HEK293T (cell line): ENCODE data around the gene GJD3.

Source experiments
- CTCF ChIA-PET: fragments of 350-600 bp; formaldehyde crosslinking; extraction: SDS; loops from one replicate; lab custom pipeline; 2021; ENCODE audit warnings: antibody characterized with exemption, inconsistent platforms; lab: Yijun Ruan, JAX
- POLR2A ChIA-PET: fragments of 350-600 bp; formaldehyde crosslinking; extraction: SDS; loops from one replicate; lab custom pipeline; 2020; ENCODE audit warnings: antibody characterized with exemption, inconsistent platforms; lab: Yijun Ruan, JAX
- DNase-seq: peaks from one replicate; pipeline ENCODE4 v3.0.0; 2012; ENCODE audit warnings: mixed read lengths; ENCODE audit errors: extremely low spot score
- ARNT ChIP-seq: fragments of 450-650 bp; IDR thresholded peaks from 2 replicates; pipeline ENCODE4 v1.6.1; 2017; ENCODE audit warnings: mild to moderate bottlenecking
- BHLHE40 ChIP-seq: fragments of 450-650 bp; IDR thresholded peaks from 2 replicates; pipeline ENCODE4 v1.6.1; 2016; ENCODE audit warnings: mild to moderate bottlenecking, moderate library complexity, borderline replicate concordance
- CTBP1 ChIP-seq: fragments of 450-650 bp; IDR thresholded peaks from 2 replicates; pipeline ENCODE4 v1.6.1; 2016; ENCODE audit warnings: borderline replicate concordance
- ELF4 ChIP-seq: fragments of 450-650 bp; IDR thresholded peaks from 2 replicates; pipeline ENCODE4 v1.6.1; 2017; ENCODE audit warnings: antibody characterized with exemption
- FOXA1 ChIP-seq: fragments of 450-650 bp; IDR thresholded peaks from 2 replicates; pipeline ENCODE4 v1.6.1; 2016; ENCODE audit warnings: mild to moderate bottlenecking
- FOXK2 ChIP-seq: fragments of 450-650 bp; IDR thresholded peaks from 2 replicates; pipeline ENCODE4 v1.6.1; 2016; ENCODE audit warnings: mild to moderate bottlenecking
- FOXM1 ChIP-seq: fragments of 450-650 bp; IDR thresholded peaks from 2 replicates; pipeline ENCODE4 v1.6.1; 2017; ENCODE audit warnings: mild to moderate bottlenecking, borderline replicate concordance
- HDGF ChIP-seq: fragments of 450-650 bp; IDR thresholded peaks from 2 replicates; pipeline ENCODE4 v1.6.1; 2017; ENCODE audit warnings: antibody characterized with exemption, borderline replicate concordance
- L3MBTL2 ChIP-seq: fragments of 450-650 bp; conservative IDR thresholded peaks from 2 replicates; pipeline ENCODE4 v1.6.1; 2016; ENCODE audit warnings: mild to moderate bottlenecking
- LEF1 ChIP-seq: fragments of 450-650 bp; IDR thresholded peaks from 2 replicates; pipeline ENCODE4 v1.6.1; 2017; ENCODE audit warnings: mild to moderate bottlenecking, borderline replicate concordance
- NFRKB ChIP-seq: fragments of 450-650 bp; IDR thresholded peaks from 2 replicates; pipeline ENCODE4 v1.6.1; 2016; ENCODE audit warnings: mild to moderate bottlenecking, moderate library complexity
- SP1 ChIP-seq: fragments of 450-650 bp; IDR thresholded peaks from 2 replicates; pipeline ENCODE4 v1.6.1; 2017
- SUZ12 ChIP-seq: fragments of 450-650 bp; IDR thresholded peaks from 2 replicates; pipeline ENCODE4 v1.6.1; 2016; ENCODE audit warnings: mild to moderate bottlenecking
- TARDBP ChIP-seq: fragments of 450-650 bp; IDR thresholded peaks from 2 replicates; pipeline ENCODE4 v1.6.1; 2016
- ZNF384 ChIP-seq: fragments of 450-650 bp; IDR thresholded peaks from 2 replicates; pipeline ENCODE4 v1.6.1; 2016
- TF ChIP-seq, protein P1 (sequence below): fragments of 450-650 bp; IDR thresholded peaks from 2 replicates; pipeline ENCODE4 v1.6.1; 2016

GJD3 gene

DNA sequence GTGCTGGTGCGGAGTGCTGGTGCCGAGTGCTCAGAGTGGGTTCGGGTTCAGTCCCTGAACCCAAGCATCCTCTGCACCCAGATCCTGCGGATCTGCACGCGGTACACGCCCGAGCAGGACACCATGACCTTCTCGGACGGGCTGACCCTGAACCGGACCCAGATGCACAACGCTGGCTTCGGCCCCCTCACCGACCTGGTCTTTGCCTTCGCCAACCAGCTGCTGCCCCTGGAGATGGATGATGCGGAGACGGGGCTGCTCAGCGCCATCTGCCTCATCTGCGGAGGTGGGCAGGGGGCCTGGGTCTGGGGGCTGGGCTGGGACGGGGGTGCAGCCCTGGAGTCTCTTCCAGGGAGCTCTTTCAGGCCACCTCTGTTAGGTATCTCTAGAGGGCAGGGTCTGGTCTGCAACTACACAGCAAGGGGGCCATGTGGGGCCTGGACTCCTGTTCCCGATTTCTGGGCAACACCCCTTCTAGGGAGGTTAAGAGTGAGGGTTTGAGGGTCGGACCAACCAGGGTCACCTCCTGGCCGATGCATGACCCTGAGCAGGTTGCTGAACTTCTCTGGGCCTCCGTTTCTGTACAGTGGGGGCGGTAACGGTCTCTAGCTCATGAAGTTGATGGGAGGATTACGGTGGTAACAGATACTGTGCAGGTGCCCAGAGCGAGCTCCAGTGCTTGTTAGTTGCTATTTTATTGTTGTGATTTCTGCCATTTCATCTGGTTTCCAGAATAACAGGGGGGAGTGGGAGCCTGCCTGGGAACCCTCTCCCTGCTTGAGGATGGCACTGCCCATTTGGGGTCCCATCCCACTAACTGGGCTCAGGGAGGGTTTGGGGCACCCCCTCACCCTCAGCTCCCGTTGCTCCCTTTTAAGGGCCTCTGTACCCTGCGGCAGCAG is 10.1 kb downstream of the GJD3 start:
- POLR2A ChIA-PET: interaction anchor here (1.1 to 1.6 kb wide), 4 partner anchors 50 to 55 kb away, joined by 3 to 8 read pairs (median 4); no protein-coding TSS in a partner anchor
- CTCF ChIA-PET: interaction anchor here (0.5 to 2.3 kb wide), 18 partner anchors 9 to 205 kb away, joined by 3 to 31 read pairs (median 3); partner anchors contain the start of gene RARA
- no peak for DNase-seq

DNA sequence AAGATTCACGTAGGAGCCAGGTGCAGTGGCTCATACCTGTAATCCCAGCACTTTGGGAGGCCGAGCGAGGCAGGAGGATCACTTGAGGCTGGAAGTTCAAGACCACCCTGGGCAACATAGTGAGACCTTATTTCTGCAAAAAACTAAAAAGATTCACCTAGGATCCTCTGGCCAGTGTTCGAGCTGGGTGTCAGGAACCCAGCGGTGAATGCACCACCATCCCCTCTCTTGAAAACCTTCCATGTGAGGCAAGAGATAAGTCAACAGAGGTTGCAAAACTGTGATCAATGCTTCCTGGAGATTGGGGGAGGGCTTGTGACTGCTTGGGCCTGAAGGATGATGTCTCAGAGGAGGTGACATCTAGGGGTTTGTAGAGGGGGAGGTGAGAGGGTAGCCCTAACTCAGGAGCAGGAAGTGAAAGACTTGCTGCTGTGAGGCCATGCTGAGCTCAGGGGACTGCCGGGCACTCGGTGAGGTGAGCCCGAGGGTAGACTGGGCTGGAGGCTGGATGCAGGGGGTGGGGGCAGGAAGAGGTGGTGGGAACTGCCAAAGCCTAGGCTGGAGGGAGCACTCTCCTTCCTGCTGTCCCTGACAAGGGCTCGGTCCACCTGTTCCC is 11.7 kb downstream of the GJD3 start:
- CTCF ChIA-PET: interaction anchor here (1.1 kb wide), 1 partner anchor 123 kb away, joined by 3 read pairs; no protein-coding TSS in a partner anchor
- TF ChIP-seq, protein P1, sequence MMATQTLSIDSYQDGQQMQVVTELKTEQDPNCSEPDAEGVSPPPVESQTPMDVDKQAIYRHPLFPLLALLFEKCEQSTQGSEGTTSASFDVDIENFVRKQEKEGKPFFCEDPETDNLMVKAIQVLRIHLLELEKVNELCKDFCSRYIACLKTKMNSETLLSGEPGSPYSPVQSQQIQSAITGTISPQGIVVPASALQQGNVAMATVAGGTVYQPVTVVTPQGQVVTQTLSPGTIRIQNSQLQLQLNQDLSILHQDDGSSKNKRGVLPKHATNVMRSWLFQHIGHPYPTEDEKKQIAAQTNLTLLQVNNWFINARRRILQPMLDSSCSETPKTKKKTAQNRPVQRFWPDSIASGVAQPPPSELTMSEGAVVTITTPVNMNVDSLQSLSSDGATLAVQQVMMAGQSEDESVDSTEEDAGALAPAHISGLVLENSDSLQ: no peak
- no peak for TF ChIP-seq L3MBTL2
- no peak for TF ChIP-seq BHLHE40
- TF ChIP-seq ZNF384: no peak
- no peak for DNase-seq
- POLR2A ChIA-PET: interaction anchor here (1.0 to 1.5 kb wide), 3 partner anchors 9 to 46 kb away, joined by 3 to 6 read pairs (median 4); no protein-coding TSS in a partner anchor

More for the DNA sequence above, 10.1 kb downstream of the GJD3 start:
- TF ChIP-seq NFRKB (no peak), FOXA1 (no peak), SP1 (no peak), FOXK2 (no peak), FOXM1 (no peak), ELF4 (no peak)
- TF ChIP-seq, protein P1: no peak

DNA sequence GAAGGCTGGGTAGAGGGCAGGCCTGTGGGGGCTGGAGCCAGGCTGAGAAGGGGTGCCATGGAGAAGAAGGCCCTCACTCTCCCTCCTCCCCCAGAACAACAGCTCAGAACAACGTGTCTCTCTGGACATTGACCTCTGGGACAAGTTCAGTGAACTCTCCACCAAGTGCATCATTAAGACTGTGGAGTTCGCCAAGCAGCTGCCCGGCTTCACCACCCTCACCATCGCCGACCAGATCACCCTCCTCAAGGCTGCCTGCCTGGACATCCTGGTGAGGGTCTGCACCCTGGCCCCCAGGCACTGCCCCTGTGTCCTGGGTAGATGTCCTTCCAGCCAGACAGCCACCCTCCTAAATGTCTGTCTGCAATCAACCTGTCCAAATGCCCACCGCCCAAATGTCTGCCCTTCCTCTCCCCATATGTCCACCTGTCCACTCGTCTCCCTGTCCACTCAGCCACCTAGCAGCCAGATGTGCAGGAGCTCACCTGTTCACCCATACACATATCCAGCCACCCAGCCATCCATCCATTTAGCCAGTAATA is 12.2 kb downstream of the GJD3 start:
- DNase-seq: no peak
- TF ChIP-seq BHLHE40 (no peak), TARDBP (no peak), SP1 (no peak), L3MBTL2 (no peak), FOXA1 (no peak), FOXM1 (no peak), LEF1 (no peak), NFRKB (no peak), CTBP1 (no peak), ZNF384 (no peak), ARNT (no peak)
- TF ChIP-seq, protein P1: no peak
- ChIA-PET POLR2A (interaction anchor here (1.1 to 1.5 kb wide), 3 partner anchors 9 to 51 kb away, joined by 3 to 4 read pairs (median 3); no protein-coding TSS in a partner anchor), CTCF (interaction anchor here (1.3 kb wide), 1 partner anchor 49 kb away, joined by 3 read pairs; no protein-coding TSS in a partner anchor)

DNA sequence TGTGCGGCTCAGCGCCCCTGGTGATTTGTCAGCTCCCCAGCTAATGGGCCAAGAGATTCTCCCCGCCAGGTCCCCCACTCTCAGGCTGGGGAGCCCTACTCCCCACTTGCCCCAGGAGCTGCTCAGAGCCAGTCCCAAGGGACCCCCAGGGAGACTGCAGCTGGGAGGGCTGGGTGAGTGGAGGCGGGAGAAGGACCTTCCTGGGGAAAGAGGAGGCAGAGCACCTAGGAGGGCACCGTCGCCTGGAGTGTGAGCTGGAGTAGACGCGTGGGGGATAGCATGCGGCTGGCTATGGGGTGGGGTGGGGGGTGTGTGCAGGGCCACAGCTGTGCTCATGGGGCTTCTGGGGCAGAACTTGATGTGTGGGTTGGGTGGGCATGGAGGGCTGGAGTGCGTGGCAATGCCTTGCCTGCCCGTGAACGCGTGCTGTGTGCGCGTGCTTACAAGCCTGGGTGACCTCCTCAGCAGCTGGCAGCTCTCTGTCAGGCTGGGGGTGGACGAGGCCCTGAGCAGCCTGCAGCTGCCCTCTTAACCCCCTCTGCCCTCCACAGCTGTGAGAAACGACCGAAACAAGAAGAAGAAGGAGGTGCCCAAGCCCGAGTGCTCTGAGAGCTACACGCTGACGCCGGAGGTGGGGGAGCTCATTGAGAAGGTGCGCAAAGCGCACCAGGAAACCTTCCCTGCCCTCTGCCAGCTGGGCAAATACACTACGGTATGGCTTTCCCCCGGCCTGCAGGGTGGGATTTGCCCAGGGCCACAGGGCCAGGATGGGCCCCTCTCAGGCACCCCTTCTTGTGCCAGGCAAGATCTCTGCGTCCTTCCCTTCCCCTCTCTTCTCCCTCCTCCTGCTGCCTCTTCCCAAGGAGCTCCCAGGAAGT is 12.9 kb downstream of the GJD3 start:
- POLR2A ChIA-PET: interaction anchor here (1.1 to 1.5 kb wide), 3 partner anchors 8 to 50 kb away, joined by 3 to 4 read pairs (median 3); no protein-coding TSS in a partner anchor
- no peak for TF ChIP-seq TARDBP
- TF ChIP-seq FOXK2: no peak
- no peak for TF ChIP-seq BHLHE40
- no peak for TF ChIP-seq FOXA1
- TF ChIP-seq L3MBTL2: no peak
- no peak for TF ChIP-seq SP1
- TF ChIP-seq ELF4: no peak
- no peak for TF ChIP-seq ZNF384
- TF ChIP-seq, protein P1: no peak
- TF ChIP-seq CTBP1: no peak
- no peak for TF ChIP-seq HDGF
- TF ChIP-seq NFRKB: no peak
- no peak for TF ChIP-seq SUZ12
- TF ChIP-seq ARNT: no peak
- no peak for TF ChIP-seq FOXM1
- TF ChIP-seq LEF1: no peak
- CTCF ChIA-PET: interaction anchor here (1.3 kb wide), 1 partner anchor 48 kb away, joined by 3 read pairs; no protein-coding TSS in a partner anchor
- no peak for DNase-seq
